Posterior cingulate gyrus (tissue), 11 donors: ENCODE measurements around the gene HIPK4.
"Not testable (repeated sequence)": the region's sequence is repeated elsewhere in the genome, so short reads cannot be mapped to it uniquely, and the experiment has no call there.

ENCODE experiments used
- DNase-seq, 10 donors: peaks; one replicate each; pipeline versions ENCODE4 v3.0.0 to v3.0.0-alpha.2; 2020 to 2021; ENCODE audit warnings: mixed read lengths in 3 of 10
- intact Hi-C: fragments of 100-400 bp; cut with DNase I; formaldehyde crosslinking; loops from one replicate; pipeline ENCODE4 v1.15.1; 2023

HIPK4 gene, protein sequence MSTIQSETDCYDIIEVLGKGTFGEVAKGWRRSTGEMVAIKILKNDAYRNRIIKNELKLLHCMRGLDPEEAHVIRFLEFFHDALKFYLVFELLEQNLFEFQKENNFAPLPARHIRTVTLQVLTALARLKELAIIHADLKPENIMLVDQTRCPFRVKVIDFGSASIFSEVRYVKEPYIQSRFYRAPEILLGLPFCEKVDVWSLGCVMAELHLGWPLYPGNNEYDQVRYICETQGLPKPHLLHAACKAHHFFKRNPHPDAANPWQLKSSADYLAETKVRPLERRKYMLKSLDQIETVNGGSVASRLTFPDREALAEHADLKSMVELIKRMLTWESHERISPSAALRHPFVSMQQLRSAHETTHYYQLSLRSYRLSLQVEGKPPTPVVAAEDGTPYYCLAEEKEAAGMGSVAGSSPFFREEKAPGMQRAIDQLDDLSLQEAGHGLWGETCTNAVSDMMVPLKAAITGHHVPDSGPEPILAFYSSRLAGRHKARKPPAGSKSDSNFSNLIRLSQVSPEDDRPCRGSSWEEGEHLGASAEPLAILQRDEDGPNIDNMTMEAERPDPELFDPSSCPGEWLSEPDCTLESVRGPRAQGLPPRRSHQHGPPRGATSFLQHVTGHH

DNA sequence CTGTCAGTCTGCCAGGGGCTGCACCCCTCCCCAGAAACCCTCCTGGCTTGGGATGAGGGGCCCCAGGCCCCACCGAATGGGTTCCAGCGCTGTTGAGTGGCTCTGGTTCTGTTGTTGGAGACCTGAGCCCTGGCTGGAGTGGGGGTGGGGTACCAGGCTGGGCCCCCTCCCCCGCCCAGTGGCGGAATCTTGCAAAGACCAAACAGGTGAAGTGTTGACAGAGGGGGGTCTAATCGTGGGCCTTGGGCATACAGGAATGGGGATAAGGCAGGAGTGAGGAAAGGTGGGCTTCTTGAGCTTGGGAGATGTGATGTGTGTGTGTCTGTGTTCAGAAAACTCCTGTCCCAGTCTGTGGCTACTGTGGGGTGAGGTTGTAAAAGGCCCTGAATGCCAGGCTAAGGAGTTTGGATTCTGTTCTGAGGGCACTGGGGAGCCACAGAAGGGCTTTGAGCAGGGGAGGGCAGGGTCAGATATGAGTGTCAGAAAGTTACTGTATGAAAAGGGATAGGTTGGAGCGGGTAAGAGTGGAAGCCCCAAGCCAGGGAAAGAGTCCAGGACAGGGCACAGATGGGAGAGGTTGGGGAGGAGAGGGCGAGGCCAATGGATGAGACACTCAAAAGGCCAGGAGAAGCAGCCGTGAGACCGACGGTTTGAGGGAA, at the start of gene HIPK4:
Gene HIPK4 (minus strand): TSS at position 98 of the 659 bp plus-strand sequence. CDS start 279 bp downstream, outside the sequence.
- DNase-seq, result no peak
- intact Hi-C loops, result no loop called here

DNA sequence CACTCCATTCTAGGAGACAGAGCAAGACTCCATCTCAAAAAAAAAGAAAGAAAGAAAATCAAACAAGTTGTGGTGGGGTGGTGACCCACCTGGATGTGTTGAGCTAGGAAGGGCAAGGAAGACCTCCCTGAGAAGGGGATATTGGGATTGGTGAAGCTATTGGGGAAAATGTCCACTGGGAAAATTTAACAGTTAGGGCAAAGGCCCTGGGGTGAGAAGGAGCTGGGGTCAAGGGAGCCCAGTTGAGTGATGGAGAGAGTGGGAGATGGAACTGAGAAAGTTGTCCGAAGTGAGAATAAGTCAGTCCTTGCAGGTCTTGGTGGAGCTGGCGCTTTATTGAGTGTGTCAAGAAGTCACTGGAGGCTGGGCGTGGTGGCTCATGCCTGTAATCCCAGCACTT, 48.3 kb upstream of the HIPK4 start:
- DNase-seq, result no peak
- intact Hi-C loops, result no loop called here

DNA sequence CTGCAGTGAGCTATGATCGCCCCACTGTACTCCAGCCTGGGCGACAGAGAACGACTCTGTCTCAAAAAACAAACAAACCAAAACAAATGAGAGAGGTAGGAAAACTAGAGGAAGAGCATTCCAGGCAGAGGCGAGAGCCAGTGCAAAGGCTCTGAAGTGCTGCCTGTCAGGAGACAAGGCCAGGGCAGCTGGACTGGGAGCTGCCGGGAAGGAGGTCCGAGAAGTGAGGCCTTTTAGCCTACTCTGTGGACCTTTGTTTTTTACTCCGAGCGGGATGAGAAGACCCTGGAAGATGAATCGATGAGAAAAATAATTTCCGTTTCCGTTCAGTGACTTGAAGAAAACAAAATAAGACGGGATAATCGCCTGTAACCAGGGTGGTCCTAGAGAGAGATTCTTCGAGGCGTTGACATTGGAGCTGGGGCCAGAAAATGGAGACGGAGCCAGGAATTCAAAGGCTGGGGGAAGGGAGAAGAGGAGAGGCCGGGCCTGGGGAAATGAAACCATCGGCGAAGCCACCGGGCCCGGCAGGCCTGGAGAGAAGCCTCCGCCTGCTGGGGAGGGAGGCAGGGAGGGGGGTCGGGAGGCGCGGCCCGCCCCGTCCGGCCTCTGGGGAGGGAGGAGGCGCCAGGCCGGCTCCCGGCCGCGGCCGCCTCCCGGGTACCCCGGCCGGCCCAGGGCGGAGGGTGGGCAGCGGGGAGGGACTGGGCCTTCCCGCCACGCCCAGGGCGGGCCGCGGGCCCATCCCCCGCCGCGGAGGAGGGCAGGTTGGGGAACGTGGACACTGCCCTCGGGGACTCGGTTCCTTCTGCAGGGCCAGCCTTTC, 43.6 kb upstream of the HIPK4 start:
- intact Hi-C loops, result no loop called here
- DNase-seq, result peak; percentile 64 to 96 (median 72)

DNA sequence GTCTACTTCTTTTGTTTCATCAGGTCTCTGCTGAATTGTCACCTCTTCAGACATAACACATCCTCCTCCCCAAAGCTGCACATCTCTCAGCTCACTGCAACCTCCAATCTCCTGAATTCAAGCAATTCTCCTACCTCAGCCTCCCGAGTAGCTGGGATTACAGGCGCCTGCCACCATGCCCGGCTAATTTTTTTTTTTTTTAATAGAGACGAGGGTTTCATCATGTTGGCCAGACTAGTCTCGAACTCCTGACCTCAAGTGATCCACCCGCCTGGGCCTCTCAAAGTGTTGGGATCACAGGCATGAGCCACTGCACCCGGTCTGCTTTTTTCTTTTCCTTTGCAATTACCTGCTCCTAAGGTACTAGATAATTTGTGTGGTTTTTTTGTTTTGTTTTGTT, 42.8 kb upstream of the HIPK4 start:
- DNase-seq, intact Hi-C loops: not testable (repeated sequence)

DNA sequence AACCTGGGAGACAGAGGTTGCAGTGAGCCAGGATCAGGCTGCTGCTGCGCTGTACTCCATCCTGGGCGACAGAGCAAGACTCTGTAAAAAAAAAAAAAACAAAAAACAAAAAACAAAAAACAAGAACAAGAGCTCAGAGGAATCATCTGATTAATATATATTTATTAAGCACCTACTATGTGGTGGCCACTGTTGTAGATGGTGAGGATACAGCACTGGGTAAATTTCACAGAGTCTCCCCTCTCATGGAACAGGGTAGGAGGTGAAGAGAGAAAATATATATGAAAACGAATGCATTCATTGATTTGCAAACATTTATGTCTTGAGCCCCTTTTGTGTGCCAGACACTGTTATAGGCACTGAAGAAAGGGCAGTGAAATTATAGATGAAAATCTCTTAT, 41.7 kb upstream of the HIPK4 start:
- intact Hi-C loops, result no loop called here
- no peak for DNase-seq

DNA sequence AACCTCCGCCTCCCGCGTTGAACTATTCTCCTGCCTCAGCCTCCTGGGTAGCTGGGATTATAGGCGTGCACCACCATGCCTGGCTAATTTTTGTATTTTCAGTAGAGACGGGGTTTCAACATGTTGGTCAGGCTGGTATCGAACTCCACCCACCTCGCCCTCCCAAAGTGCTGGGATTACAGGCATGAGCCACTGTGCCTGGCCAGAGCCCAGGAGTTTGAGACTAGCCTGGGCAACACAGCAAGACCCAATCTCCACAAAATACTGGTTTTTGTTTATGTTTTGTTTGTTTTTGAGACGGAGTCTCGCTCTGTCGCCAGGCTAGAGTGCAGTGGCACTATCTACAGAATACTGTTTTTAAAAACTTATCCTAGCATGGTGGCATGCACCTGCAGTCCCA, 40.3 kb upstream of the HIPK4 start:
- intact Hi-C loops, DNase-seq: not testable (repeated sequence)

DNA sequence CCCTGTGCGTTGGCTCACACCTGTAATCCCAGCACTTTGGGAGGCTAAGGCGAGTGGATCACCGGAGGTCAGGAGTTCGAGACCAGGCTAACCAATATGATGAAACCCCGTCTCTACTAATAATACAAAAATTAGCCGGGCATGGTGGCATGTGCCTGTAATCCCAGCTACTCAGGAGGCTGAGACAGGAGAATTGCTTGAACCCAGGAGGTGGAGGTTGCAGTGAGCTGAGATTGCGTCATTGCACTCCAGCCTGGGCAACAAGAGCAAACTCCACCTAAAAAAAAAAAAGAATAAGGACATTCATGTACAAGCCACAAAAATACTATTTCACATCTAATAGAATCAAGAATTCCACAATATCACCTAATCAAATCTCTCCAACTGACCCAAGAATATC, 38.2 kb upstream of the HIPK4 start:
- not testable (repeated sequence) for DNase-seq
- intact Hi-C loops, result loop anchor here (10.0 kb wide), 1 partner anchor 123 kb away; no protein-coding TSS in a partner anchor

DNA sequence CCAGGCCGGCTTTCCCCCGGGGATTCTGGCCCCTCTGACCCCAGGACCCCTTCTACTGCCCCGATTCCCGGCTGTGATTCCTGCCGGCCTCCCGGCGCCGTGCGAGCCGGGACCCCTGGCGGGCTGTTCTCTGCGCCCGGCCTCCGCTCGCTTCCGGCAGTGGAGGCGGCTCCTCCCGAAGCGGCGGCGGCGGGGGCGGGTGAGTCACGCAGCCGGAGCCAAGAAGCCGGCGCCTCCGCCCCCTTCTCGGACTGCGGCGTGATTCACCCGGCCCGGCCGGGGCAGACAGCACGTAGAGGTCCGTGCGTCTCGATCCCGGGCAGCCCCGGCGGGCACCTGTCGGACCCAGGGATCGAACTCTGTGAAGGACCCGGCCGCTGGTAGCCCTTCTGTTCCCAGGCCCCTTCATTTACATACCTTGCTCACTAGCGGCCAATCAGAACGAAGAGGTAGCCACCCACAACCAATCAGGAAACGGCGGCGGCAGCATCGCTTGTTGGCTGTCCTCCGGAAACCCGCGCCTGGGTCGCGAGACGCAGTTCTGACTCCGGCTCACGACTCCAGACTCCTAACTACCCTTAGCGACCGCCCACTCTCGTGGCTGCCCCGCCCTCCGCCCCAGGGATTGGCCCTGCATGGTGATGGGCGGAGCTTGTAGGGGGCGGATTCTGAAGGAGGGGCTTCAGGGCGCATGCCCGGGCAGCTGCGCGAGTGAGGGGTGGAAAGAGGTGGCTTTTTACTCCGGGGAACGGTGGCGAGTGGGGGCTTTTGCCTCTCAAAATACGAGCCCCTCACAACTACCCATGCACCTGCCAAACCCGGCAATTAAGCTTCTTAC, 35.7 kb upstream of the HIPK4 start, which contains the start of gene SERTAD1:
Gene SERTAD1 (minus strand): TSS at position 543 of the 838 bp plus-strand sequence. CDS start 2,446 bp downstream, outside the sequence.
- peak; percentile 100 for DNase-seq
- intact Hi-C loops, result loop anchor here (1.0 to 10.0 kb wide), 2 partner anchors 18 to 121 kb away; no protein-coding TSS in a partner anchor

DNA sequence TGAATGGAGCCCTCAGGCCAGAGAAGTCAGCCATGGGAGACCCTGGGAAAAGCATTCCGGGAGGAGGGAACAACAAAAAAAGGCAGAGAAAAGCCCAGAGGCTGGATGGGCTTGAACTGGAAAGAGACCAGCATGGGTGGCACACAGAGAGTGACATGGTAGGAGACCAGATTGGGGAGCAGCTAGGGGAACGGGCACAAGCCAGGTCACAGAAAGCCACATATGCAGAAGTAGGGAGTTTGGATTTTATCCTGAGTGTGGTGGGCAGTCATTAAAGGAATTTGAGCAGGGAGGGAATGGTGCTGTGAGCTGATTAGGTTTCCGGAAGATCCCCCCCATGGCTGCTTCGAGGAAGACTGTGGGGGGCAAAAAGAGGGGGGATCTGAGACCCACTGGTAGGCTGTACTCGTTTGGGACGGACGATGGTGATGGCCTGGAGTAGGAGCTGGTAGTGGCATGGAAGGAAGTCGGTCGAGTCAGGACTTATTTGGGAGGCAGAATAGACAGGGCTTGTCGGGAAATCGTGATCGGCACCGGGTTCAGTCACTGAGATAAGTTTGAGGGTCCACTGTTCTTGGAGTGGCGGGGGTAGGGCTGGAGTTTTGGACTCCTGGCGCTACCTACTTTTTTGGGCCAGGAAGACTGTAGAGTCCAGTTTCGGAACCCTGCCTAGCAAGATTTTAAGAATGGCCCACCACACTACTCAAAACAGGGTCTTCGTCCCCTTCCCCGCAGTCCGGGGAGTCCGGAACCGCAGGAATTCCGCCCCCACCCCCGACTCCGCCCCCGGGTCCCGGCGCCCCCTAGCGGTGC, 34.9 kb upstream of the HIPK4 start:
- intact Hi-C loops, result loop anchor here (10.0 kb wide), 1 partner anchor 120 kb away; no protein-coding TSS in a partner anchor
- peak in 3 of 10 donors; percentile 57 to 78 (median 66) for DNase-seq

DNA sequence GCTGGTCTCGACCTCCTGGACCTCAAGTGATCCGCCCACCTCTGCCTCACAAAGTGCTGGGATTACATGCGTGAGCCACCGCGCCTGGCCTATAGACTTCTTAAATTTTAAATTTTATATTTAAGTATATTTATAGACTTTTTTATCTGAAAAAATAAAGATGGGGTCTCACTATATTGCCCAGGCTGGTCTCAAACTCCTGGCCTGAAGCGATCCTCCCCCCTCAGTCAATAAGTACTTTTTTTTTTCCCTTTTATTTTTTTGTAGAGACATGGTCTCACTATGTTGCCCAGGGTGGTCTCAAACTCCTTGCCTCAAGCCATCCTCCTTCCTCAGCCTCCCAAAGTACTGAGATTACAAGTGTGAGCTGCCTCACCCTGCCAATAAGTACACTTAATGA, 34.0 kb upstream of the HIPK4 start:
- intact Hi-C loops, result loop anchor here (10.0 kb wide), 1 partner anchor 119 kb away; no protein-coding TSS in a partner anchor

DNA sequence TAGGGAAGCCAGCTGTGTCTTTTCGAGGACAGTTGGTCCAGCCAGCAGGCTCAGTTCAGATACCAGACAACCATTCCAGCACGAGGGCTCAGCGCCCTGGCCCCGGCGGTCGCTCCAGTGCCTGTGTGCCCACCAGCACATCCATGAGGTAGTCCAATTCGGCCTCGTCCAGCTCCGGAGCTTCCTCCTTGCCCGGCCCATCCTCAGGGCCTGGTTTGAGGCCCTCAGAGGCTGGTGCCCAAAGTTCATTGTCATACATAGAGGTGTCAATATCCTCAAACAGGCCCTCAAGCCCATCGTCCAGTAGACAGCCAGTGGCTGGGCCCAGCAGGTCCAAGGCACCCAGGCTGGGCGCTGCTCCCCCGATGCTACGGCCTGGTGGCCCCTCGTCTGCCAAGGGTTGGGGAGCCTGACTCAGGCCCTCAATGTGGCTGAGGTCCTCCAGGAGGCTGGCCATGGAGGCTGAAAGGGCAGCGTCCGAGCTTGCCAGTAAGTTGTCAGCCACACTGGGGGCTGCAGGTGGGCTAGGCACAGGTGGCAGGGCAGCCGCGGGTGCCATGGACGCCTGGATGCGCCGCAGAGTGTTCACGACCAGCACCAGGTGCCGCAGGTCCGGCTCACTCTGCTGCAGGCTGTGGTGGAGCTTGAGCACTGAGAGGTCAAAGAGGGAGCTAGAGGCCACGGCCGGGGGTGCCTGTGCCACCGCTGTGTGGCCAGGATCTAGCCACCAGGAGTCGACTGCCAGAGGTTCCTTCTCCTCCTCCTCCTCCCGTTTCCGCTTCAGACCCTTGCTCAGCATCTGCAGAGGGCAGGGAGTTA, 33.0 kb upstream of the HIPK4 start:
- intact Hi-C loops, result loop anchor here (10.0 kb wide), 1 partner anchor 118 kb away; no protein-coding TSS in a partner anchor
- no peak for DNase-seq

More for the DNA sequence above, 34.0 kb upstream of the HIPK4 start:
- DNase-seq, result no peak

DNA sequence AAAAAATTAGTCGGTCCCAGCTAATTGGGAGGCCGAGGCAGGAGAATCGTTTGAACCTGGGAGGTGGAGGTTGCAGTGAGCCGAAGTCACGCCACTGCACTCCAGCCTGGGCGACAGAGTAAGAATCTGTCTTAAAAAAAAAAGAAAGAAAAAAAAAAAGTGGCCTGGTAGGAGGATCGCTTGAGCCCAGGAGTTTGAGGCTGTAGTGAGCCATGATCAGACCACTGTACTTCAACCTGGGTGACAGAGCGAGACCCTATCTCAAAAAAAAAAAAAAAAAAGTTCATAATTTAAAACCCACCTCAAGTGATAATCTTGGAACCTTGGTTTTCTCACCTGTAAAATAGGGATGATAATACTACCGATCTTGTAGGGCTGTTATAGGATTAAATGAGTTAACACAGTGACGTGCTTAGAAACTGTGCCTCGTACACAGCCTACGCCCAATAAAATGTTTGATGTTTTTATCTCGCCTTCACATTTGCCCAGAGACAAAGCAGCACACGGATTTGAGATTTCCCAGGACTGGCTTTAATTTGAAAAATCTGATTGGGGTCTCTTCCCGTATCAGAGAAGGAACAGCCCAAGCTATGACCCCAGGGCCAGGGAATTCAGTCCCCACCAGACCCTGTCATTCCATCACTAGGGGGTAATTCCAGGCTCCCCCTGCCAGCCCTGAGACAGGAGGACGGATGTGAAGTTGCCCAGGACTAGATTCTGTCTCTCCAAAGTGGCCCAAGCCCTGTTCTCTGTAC, 32.2 kb upstream of the HIPK4 start:
- DNase-seq, result no peak
- intact Hi-C loops, result loop anchor here (10.0 kb wide), 1 partner anchor 117 kb away; no protein-coding TSS in a partner anchor

DNA sequence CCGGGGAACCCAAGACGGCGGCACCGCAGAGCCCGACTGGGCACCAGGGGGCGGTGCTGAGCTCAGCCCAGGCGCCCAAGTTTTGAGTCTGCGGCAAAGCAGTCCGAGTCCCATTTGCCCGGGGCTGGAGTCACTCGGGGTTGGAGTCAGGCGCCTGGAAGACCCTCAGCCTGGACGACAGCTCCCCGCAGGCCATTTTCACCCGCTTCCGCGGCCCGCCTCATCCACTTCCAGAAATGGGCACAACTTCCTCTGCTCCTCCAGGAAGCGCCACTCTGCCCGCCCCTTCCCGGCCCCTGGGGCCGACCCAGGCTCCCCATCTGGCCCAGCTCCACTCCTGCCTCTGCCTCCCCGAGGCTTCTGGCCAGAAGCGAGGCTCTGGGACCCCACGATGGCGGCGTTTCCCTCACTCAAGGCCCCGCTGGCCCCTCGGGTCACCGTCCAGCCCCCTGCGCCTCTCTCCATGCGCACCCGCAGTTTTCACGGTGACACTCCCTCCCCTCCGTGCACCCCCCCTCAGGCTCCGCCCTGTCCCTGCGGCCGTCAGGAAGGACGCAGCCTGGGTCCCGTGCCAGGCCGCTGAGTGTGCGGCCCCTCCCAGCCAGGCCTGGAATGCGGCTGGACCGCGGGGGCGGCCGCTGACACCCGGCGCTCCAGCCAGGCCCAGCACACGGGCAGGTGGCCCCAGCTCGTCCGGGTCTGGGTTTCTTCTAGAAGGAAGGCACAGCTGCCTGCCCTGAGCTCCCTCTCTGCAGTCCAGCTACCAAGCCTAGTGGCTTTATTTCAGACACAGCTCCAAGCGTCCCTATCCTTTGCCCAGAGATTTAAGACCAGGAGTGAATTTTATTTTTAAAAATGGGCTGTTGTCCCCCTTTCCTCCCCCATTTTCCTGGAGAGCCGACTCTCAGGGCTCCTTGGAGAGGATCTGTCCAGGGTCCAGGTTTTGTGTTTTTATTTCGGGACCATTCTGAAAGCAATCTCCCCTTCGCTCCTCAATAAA, 31.1 kb upstream of the HIPK4 start:
- intact Hi-C loops, result loop anchor here (10.0 kb wide), 1 partner anchor 116 kb away; no protein-coding TSS in a partner anchor
- peak; percentile 74 to 98 (median 83) for DNase-seq

DNA sequence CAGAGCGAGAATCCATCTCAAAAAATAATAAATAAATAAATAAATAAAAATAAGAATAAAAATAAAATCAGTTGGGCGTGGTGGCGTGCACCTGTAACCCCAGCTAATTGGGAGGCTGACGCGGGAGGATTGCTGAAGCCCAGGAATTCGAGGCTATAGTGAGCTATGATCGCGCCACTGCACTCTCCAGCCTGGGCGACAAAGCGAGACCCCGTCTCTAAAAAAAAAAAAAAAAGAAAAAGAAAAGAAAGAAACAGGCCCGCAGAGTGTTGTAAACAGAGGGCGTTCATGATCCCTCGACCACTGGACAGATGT, 30.4 kb upstream of the HIPK4 start:
- DNase-seq, result no peak
- intact Hi-C loops, result loop anchor here (10.0 kb wide), 1 partner anchor 116 kb away; no protein-coding TSS in a partner anchor

DNA sequence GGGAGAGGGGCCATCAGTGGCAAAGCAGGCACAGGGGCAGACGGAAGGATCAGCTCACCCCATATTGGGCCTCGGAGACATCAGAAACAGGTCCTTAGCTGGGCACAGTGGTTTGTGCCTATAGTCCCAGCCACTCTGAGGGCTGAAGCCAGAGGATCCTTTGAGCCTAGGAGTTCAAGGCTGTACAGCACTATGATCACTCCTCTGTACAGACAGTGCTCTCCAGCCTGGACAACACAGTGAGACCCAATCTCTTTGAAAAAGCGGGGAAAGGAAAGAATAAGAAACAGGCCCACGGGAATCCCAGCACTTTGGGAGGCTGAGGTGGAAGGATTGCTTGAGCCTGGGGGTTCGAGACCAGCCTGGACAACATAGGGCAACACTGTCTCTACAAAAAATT, 29.8 kb upstream of the HIPK4 start:
- intact Hi-C loops, result loop anchor here (10.0 kb wide), 1 partner anchor 115 kb away; no protein-coding TSS in a partner anchor
- DNase-seq, result no peak
